Spleen (tissue), 11 donors: ENCODE results near the gene EPM2A. TPM values are rescaled to one million over a fixed set of nuclear protein-coding genes. Genes with fewer than 3 reads are reported as not detected.

Experiments used
- DNase-seq: peaks from one replicate; pipeline ENCODE4 v3.0.0-alpha.2; 2020
- H3K27ac ChIP-seq, 8 donors: fragments of 200-600 bp; sonication (generic) in 7 of 8; 1 replicate in 4 of 8; 2 replicates in 4 of 8; pipeline versions ENCODE4 v1.5.0 to v1.8.0; 2016 to 2021; ENCODE audit warnings: inconsistent platforms in 4 of 8, mild to moderate bottlenecking in 4 of 8, moderate library complexity in 1 of 8
- H3K27me3 ChIP-seq, 7 donors: fragments of 200-600 bp; sonication (generic) in 6 of 7; replicated peaks in 1 of 7; 1 replicate in 4 of 7; 2 replicates in 3 of 7; pipeline versions ENCODE4 v1.5.0 to v1.8.0; 2016 to 2021; ENCODE audit warnings: inconsistent platforms in 3 of 7, mild to moderate bottlenecking in 1 of 7
- H3K36me3 ChIP-seq, 6 donors: fragments of 200-600 bp; sonication (generic) in 5 of 6; 1 replicate in 4 of 6; 2 replicates in 2 of 6; pipeline versions ENCODE4 v1.5.0 to v1.8.0; 2016 to 2021; ENCODE audit warnings: inconsistent platforms in 2 of 6
- H3K4me1 ChIP-seq, 6 donors: fragments of 200-600 bp; sonication (generic) in 5 of 6; 1 replicate in 3 of 6; 2 replicates in 3 of 6; pipeline versions ENCODE4 v1.5.0 to v1.8.0; 2016 to 2021; ENCODE audit warnings: inconsistent platforms in 3 of 6
- H3K4me3 ChIP-seq, 8 donors: fragments of 200-600 bp; sonication (generic) in 7 of 8; 1 replicate in 4 of 8; 2 replicates in 4 of 8; pipeline versions ENCODE4 v1.5.0 to v1.8.0; 2016 to 2021; ENCODE audit warnings: inconsistent platforms in 4 of 8, mild to moderate bottlenecking in 4 of 8, moderate library complexity in 2 of 8
- H3K9me3 ChIP-seq, 8 donors: fragments of 200-600 bp; sonication (generic) in 7 of 8; 1 replicate in 4 of 8; 2 replicates in 4 of 8; pipeline versions ENCODE4 v1.5.0 to v1.8.0; 2016 to 2021; ENCODE audit warnings: inconsistent platforms in 4 of 8
- CTCF ChIP-seq, 11 experiments: fragments of 200-600 bp in 7 of 11; fragments of 450-650 bp in 4 of 11; sonication (generic) in 4 of 11; IDR thresholded peaks in 8 of 11; conservative IDR thresholded peaks in 3 of 11; 1 replicate in 7 of 11; 2 replicates in 4 of 11; pipeline versions ENCODE4 v1.4.0 to v1.8.0; 2016 to 2021; ENCODE audit warnings: antibody characterized with exemption in 11 of 11, inconsistent platforms in 4 of 11, mild to moderate bottlenecking in 1 of 11
- POLR2A ChIP-seq, 3 donors: fragments of 450-650 bp; IDR thresholded peaks; one replicate each; pipeline ENCODE4 v1.5.1; 2017; ENCODE audit warnings: antibody characterized with exemption in 3 of 3, mild to moderate bottlenecking in 1 of 3
- POLR2AphosphoS5 ChIP-seq, 3 donors: sonication (generic); formaldehyde crosslinking; IDR thresholded peaks; one replicate each; pipeline ENCODE4 v1.5.1; 2017; ENCODE audit warnings: antibody characterized with exemption in 3 of 3
- WGBS, 5 donors: extraction: QIAGEN DNeasy Blood & Tissue Kit in 3 of 5; methylation state at CpG; one replicate each; pipeline versions ENCODE4 v1.1.5 to v1.1.7; 2013 to 2018; 5-methylcytosine and 5-hydroxymethylcytosine counted together
- intact Hi-C: fragments of 100-400 bp; cut with DNase I; formaldehyde crosslinking; loops from one replicate; pipeline ENCODE4 v1.15.0; 2023; ENCODE audit warnings: low total_unique reads
- polyA plus RNA-seq, 3 donors: library from polyadenylated mRNA; stranded (reverse); fragments of 200-250 nt; gene quantifications; one replicate each; pipeline ENCODE4 v1.2.1, GENCODE V29; 2013
- total RNA-seq, 7 donors: library from RNA; depleted of rRNA in 3 of 7; stranded (reverse); fragments of >200 nt in 3 of 7; fragmentation: NEBNext Ultra II Directional in 4 of 7; extraction: Animal tissue kit (Norgen Biotek cat#: 25700) in 4 of 7; gene quantifications; one replicate each; pipeline versions ENCODE4 v1.1.0 to v1.2.1, GENCODE V29; 2016 to 2021
- donor health status: healthy with polysubstance abuse.
- donor health status: DM: no; HTN: no; CAD: no; lungs with moderate emphysema.
- donor health status: DM: no; HTN: no; CAD: no.
- donor health status: Bipolar disorder and iron deficiency.
- donor health status: healthy.
- donor health status: DM: no; HTN: no; CAD: no.
- donor health status: DM: yes; HTN: yes; CAD: no.

Gene EPM2A
- total and polyA plus RNA-seq, 10 donors: 4.3 to 15.5 (median 8.9) TPM

GRCh38 chr6:145627451-145627850 is 107.9 kb downstream of the EPM2A start:
- intact Hi-C loops: no loop called here
- WGBS, 5 donors: 95 to 98% (median 96%) methylated on average over 17 of the region's 17 CpGs
- Histone ChIP-seq H3K4me3 (no peak overlapping the region), H3K27ac (no peak overlapping the region), H3K27me3 (no peaks in the 10 kb centered on the region), H3K4me1 (peaks cover 0 to 3% (median 0%) of the 10 kb centered on the region in 6 donors), H3K36me3 (peaks cover 0 to 30% (median 9%) of the 10 kb centered on the region in 6 donors), H3K9me3 (no peaks in the 10 kb centered on the region)
- no peak for TF ChIP-seq POLR2A (IDR thresholded peaks at IDR 0.05)
- no peak for TF ChIP-seq POLR2AphosphoS5 (IDR thresholded peaks at IDR 0.05)
- TF ChIP-seq CTCF (IDR thresholded peaks at IDR 0.05 in 8 of 11, conservative IDR thresholded peaks at IDR 0.05 in 3 of 11): no peak
- DNase-seq: no peak

- no peak overlapping the region for H3K4me3 ChIP-seq
- WGBS, 5 donors: 50 to 80% (median 72%) methylated on average over 7 of the region's 7 CpGs
These were observed 108.5 kb downstream of the EPM2A start for GRCh38 chr6:145626857-145627256.

GRCh38 chr6:145623231-145623630 is 112.1 kb downstream of the EPM2A start:
- Histone ChIP-seq H3K27me3 (no peaks in the 10 kb centered on the region), H3K9me3 (peaks cover 0 to 12% (median 6%) of the 10 kb centered on the region in 8 donors), H3K27ac (no peak overlapping the region), H3K4me1 (no peaks in the 10 kb centered on the region), H3K36me3 (peaks cover 0 to 13% (median 9%) of the 10 kb centered on the region in 6 donors), H3K4me3 (no peak overlapping the region)
- WGBS, 5 donors: 88 to 100% (median 93%) methylated on average over 1 of the region's 1 CpG
- no peak for DNase-seq
- intact Hi-C loops: no loop called here
- TF ChIP-seq POLR2A (IDR thresholded peaks at IDR 0.05) (no peak), POLR2AphosphoS5 (IDR thresholded peaks at IDR 0.05) (no peak), CTCF (IDR thresholded peaks at IDR 0.05 in 8 of 11, conservative IDR thresholded peaks at IDR 0.05 in 3 of 11) (no peak)

More at GRCh38 chr6:145626857-145627256, 108.5 kb downstream of the EPM2A start:
- Histone ChIP-seq H3K9me3 (no peaks in the 10 kb centered on the region), H3K4me1 (no peaks in the 10 kb centered on the region), H3K27me3 (no peaks in the 10 kb centered on the region), H3K36me3 (peaks cover 0 to 30% (median 9%) of the 10 kb centered on the region in 6 donors), H3K27ac (no peak overlapping the region)
- no peak for DNase-seq
- intact Hi-C loops: no loop called here
- TF ChIP-seq CTCF (IDR thresholded peaks at IDR 0.05 in 8 of 11, conservative IDR thresholded peaks at IDR 0.05 in 3 of 11) (no peak), POLR2A (IDR thresholded peaks at IDR 0.05) (no peak), POLR2AphosphoS5 (IDR thresholded peaks at IDR 0.05) (no peak)

DNA sequence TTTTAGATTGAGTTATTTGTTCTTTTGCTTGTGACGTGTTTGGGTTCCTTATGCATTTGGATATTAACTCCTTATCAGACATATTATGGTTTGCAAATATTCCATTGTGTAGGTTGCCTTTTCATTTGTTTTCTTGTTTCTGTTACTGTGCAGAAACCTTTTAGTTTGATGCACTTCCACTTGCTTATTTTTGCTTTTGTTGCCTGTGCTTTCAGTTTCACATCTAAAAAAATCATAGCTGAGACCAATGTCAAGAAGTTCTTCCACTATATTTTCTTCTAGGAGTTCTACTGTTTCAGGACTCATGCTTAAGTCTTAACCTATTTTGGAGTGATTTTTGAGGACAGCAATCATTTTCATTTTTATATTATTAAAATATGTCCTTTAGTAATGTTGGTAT is 113.5 kb downstream of the EPM2A start:
- Histone ChIP-seq H3K4me3 (no peak overlapping the region), H3K27ac (no peak overlapping the region), H3K27me3 (no peaks in the 10 kb centered on the region), H3K36me3 (peaks cover 0 to 3% (median under 1%) of the 10 kb centered on the region in 6 donors), H3K9me3 (peaks cover 0 to 21% (median 7%) of the 10 kb centered on the region in 8 donors), H3K4me1 (no peaks in the 10 kb centered on the region)
- intact Hi-C loops: no loop called here
- WGBS, 5 donors: 88 to 93% (median 89%) methylated on average over 1 of the region's 1 CpG
- DNase-seq: no peak
- no peak for TF ChIP-seq CTCF (IDR thresholded peaks at IDR 0.05 in 8 of 11, conservative IDR thresholded peaks at IDR 0.05 in 3 of 11)
